ENCODE data around the gene MARCHF10.

The MARCHF10 gene

GRCh38 chr17:62653826-62654761, 154.0 kb downstream of the MARCHF10 start:
- peak; percentile 48 for DNase-seq (ENCODE audit: low read depth)

GRCh38 chr17:62653002-62653825, 154.9 kb downstream of the MARCHF10 start:
- DNase-seq (ENCODE audit: low read depth), result no peak
- peak overlapping the region; percentile 31 for H3K4me3 ChIP-seq (ENCODE audit: low read depth, low read length)

More at GRCh38 chr17:62653826-62654761, 154.0 kb downstream of the MARCHF10 start:
- H3K4me3 ChIP-seq (ENCODE audit: low read depth, low read length), result no peak overlapping the region

- DNase-seq (ENCODE audit: low read depth), result no peak
- H3K4me3 ChIP-seq (ENCODE audit: low read depth, low read length), result peak overlapping the region; percentile 31
Observed at GRCh38 chr17:62652251-62653001, 155.7 kb downstream of the MARCHF10 start.
